ENCODE data around the gene SYNE1. TPM values are rescaled to one million over a fixed set of nuclear protein-coding genes. Genes with fewer than 3 reads are reported as not detected.
A peak's percentile ranks its signal among the peaks of the same experiment; 100 is the strongest.

SYNE1 gene
- total and polyA plus RNA-seq, 8 donors, result 24.4 to 56.2 (median 49.2) TPM

DNA sequence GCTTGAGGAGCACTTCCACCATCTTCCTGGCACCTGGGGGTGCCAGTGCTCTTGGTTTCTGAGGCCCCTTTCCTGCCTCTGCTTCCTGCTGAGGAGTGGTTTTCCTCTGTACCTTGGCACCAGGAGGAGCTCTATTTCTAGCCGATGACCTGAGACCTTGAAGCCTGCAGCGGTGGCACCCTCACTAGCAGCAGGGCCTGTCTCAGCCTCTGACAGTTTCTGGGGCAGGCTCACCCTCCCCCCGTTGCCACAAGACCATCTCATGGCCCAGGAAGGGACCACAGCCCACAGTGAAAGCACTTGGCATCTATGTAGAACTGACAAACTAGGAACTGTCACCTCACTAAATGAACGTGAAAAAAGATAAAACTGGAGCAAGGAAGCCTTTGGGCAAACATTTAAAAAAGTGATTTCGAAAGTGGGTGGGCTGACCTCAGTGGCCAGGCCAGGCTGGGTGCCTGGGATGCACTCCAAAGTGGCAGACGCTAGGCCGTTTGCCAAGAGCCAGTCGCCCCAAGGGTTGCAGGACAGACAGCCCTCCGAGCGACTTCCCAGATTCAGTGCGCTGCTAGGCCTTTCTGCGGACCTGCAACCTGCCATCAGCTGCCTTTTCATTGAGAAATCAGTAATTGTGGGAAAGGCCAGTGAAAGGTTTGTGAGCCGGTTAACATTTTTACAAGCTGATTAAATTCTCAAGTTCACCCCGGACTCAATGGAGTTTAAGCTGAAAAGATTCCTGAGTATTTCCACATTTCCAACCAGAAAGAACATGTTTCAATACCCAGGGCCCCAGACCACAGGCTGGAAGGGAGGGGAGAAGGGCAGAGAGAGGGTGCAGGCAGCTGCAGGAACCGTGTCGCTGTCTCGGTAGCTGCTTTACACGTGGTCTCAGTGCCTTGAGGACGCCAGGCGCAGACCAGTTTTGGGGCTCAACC lies 526.0 kb downstream of the SYNE1 start:
- peak in 3 of 4 donors; percentile 31 to 56 (median 36) for ATAC-seq
- Histone ChIP-seq H3K9me3 (no peaks in the 10 kb centered on the region), H3K4me1 (no peaks in the 10 kb centered on the region), H3K27me3 (no peaks in the 10 kb centered on the region), H3K36me3 (no peaks in the 10 kb centered on the region), H3K4me3 (no peak overlapping the region), H3K27ac (no peak overlapping the region)
- WGBS, 2 donors, result 65 to 66% methylated on average over 20 of the region's 20 CpGs
- intact Hi-C loops (cut with DNase I), result no loop called here
- no peak for DNase-seq
- FAIRE-seq, result no peak
- TF ChIP-seq, protein P1, sequence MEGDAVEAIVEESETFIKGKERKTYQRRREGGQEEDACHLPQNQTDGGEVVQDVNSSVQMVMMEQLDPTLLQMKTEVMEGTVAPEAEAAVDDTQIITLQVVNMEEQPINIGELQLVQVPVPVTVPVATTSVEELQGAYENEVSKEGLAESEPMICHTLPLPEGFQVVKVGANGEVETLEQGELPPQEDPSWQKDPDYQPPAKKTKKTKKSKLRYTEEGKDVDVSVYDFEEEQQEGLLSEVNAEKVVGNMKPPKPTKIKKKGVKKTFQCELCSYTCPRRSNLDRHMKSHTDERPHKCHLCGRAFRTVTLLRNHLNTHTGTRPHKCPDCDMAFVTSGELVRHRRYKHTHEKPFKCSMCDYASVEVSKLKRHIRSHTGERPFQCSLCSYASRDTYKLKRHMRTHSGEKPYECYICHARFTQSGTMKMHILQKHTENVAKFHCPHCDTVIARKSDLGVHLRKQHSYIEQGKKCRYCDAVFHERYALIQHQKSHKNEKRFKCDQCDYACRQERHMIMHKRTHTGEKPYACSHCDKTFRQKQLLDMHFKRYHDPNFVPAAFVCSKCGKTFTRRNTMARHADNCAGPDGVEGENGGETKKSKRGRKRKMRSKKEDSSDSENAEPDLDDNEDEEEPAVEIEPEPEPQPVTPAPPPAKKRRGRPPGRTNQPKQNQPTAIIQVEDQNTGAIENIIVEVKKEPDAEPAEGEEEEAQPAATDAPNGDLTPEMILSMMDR (IDR thresholded peaks at IDR 0.05), result no peak

DNA sequence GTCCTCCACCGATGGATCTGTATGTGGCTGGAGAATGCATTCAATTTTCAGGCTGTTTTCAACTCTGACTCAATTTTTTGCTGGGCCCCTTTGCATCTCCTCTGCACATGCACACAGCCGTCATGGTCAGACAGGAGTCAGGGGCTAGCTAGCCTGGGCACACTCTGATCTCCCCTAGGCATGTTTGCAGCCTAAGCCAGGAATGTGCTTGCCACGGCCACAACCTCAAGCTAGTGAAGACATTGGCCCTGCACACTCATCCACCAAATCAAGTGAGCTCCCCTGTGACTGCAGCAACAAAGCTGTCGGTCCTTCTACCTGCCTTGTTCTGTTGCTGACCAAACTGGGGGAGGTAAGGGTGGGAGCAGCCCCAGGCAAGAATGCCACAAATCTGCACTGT lies 529.2 kb downstream of the SYNE1 start:
- intact Hi-C loops (cut with DNase I), result no loop called here
- no peak overlapping the region for H3K4me3 ChIP-seq
- TF ChIP-seq, protein P1 (IDR thresholded peaks at IDR 0.05), result no peak
- FAIRE-seq (no peak), DNase-seq (no peak), ATAC-seq (no peak)
- no peaks in the 10 kb centered on the region for H3K36me3 ChIP-seq
- no peaks in the 10 kb centered on the region for H3K27me3 ChIP-seq
- no peaks in the 10 kb centered on the region for H3K9me3 ChIP-seq
- H3K27ac ChIP-seq, result no peak overlapping the region
- WGBS, 2 donors, result 76 to 80% methylated on average over 4 of the region's 4 CpGs
- no peaks in the 10 kb centered on the region for H3K4me1 ChIP-seq

DNA sequence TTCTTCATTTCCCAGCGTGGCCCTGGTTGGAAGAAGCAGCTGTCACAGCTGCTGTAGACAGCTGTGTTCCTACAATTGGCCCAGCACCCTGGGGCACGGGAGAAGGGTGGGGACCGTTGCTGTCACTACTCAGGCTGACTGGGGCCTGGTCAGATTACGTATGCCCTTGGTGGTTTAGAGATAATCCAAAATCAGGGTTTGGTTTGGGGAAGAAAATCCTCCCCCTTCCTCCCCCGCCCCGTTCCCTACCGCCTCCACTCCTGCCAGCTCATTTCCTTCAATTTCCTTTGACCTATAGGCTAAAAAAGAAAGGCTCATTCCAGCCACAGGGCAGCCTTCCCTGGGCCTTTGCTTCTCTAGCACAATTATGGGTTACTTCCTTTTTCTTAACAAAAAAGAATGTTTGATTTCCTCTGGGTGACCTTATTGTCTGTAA lies 537.0 kb downstream of the SYNE1 start:
- FAIRE-seq, result no peak
- TF ChIP-seq, protein P1 (IDR thresholded peaks at IDR 0.05), result no peak
- H3K4me1 ChIP-seq, result no peaks in the 10 kb centered on the region
- ATAC-seq, result peak in 3 of 4 donors; percentile 40 to 62 (median 54)
- peak in 1 of 6 donors; percentile 21 for DNase-seq
- H3K27me3 ChIP-seq, result no peaks in the 10 kb centered on the region
- no peak overlapping the region for H3K27ac ChIP-seq
- H3K9me3 ChIP-seq, result no peaks in the 10 kb centered on the region
- intact Hi-C loops (cut with DNase I), result no loop called here
- no peaks in the 10 kb centered on the region for H3K36me3 ChIP-seq
- 59 to 66% methylated on average over 5 to 7 of the region's 7 CpGs for WGBS, 2 donors
- no peak overlapping the region for H3K4me3 ChIP-seq

DNA sequence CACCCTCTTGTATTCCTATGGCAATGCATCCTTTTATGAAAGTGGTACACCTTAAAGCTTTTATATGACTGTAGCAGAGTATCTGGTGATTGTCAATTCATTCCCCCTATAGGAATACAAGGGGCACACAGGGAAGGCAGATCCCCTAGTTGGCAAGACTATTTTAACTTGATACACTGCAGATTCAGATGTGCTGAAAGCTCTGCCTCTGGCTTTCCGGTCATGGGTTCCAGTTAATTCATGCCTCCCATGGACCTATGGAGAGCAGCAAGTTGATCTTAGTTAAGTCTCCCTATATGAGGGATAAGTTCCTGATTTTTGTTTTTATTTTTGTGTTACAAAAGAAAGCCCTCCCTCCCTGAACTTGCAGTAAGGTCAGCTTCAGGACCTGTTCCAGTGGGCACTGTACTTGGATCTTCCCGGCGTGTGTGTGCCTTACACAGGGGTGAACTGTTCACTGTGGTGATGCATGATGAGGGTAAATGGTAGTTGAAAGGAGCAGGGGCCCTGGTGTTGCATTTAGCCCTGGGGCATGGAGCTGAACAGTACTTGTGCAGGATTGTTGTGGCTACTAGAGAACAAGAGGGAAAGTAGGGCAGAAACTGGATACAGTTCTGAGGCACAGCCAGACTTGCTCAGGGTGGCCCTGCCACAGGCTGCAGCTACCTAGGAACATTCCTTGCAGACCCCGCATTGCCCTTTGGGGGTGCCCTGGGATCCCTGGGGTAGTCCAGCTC lies 537.5 kb downstream of the SYNE1 start:
- 84 to 90% methylated on average over 4 of the region's 4 CpGs for WGBS, 2 donors
- no peaks in the 10 kb centered on the region for H3K9me3 ChIP-seq
- DNase-seq, result no peak
- no peak for FAIRE-seq
- intact Hi-C loops (cut with DNase I), result no loop called here
- no peaks in the 10 kb centered on the region for H3K4me1 ChIP-seq
- no peaks in the 10 kb centered on the region for H3K36me3 ChIP-seq
- no peak overlapping the region for H3K4me3 ChIP-seq
- H3K27me3 ChIP-seq, result no peaks in the 10 kb centered on the region
- no peak for ATAC-seq
- H3K27ac ChIP-seq, result no peak overlapping the region
- TF ChIP-seq, protein P1 (IDR thresholded peaks at IDR 0.05), result no peak
